Chondrocyte (in vitro differentiated cells): ENCODE measurements around the gene CHST6. TPM values are rescaled to one million over a fixed set of nuclear protein-coding genes. Genes with fewer than 3 reads are reported as not detected.
"Not testable (repeated sequence)": the region's sequence is repeated elsewhere in the genome, so short reads cannot be mapped to it uniquely, and the experiment has no call there.

Experiments
- DNase-seq: peaks from one replicate; pipeline ENCODE4 v3.0.0; 2021; ENCODE audit warnings: mixed read lengths, low spot score
- H3K27ac Mint-ChIP-seq: one replicate; pipeline ENCODE4 v1.8.0; 2021; ENCODE audit warnings: mild to moderate bottlenecking, moderate library complexity, mixed read lengths; ENCODE audit not compliant: unreplicated experiment
- H3K27me3 Mint-ChIP-seq: 2 replicates; pipeline ENCODE4 v1.8.0; 2021; ENCODE audit warnings: low read depth, mixed read lengths
- H3K36me3 Mint-ChIP-seq: 2 replicates; pipeline ENCODE4 v1.8.0; 2021; ENCODE audit warnings: low read depth, mixed read lengths
- H3K4me1 Mint-ChIP-seq: 2 replicates; pipeline ENCODE4 v1.8.0; 2021; ENCODE audit warnings: low read depth, mild to moderate bottlenecking, mixed read lengths
- H3K4me3 Mint-ChIP-seq: one replicate; pipeline ENCODE4 v1.8.0; 2021; ENCODE audit warnings: mild to moderate bottlenecking, moderate library complexity, mixed read lengths; ENCODE audit not compliant: unreplicated experiment
- H3K9me3 Mint-ChIP-seq: 2 replicates; pipeline ENCODE4 v1.8.0; 2021; ENCODE audit warnings: low read depth, mixed read lengths
- CTCF ChIP-seq: fragments of 200-600 bp; sonication (generic); IDR thresholded peaks from 2 replicates; pipeline ENCODE4 v1.5.0; 2021; ENCODE audit warnings: antibody characterized with exemption, mild to moderate bottlenecking, moderate library complexity
- total RNA-seq: library from RNA; stranded (reverse); gene quantifications from 3 replicates; pipeline ENCODE4 v1.2.1, GENCODE V29; 2021

The CHST6 gene
- total RNA-seq, 1 donor from 2014 or later: 7.1 TPM

- no peaks in the 10 kb centered on the region for H3K36me3 Mint-ChIP-seq
- H3K4me1 Mint-ChIP-seq: peaks cover 15% of the 10 kb centered on the region
- TF ChIP-seq CTCF: no peak
- H3K9me3 Mint-ChIP-seq: no peaks in the 10 kb centered on the region
- H3K27me3 Mint-ChIP-seq: no peaks in the 10 kb centered on the region
- no peak overlapping the region for H3K27ac Mint-ChIP-seq
- no peak overlapping the region for H3K4me3 Mint-ChIP-seq
- DNase-seq: no peak
These were observed 19.1 kb upstream of the CHST6 start for GRCh38 chr16:75514296-75514695.

GRCh38 chr16:75506574-75506973 is 11.3 kb upstream of the CHST6 start:
- no peak for TF ChIP-seq CTCF
- Mint-ChIP-seq H3K27me3 (no peaks in the 10 kb centered on the region), H3K36me3 (no peaks in the 10 kb centered on the region), H3K4me3 (peak overlapping the region; percentile 7), H3K27ac (peak overlapping the region; percentile 66), H3K9me3 (no peaks in the 10 kb centered on the region), H3K4me1 (peaks cover 24% of the 10 kb centered on the region)
- DNase-seq: no peak

GRCh38 chr16:75506107-75506506 is 10.9 kb upstream of the CHST6 start:
- Mint-ChIP-seq H3K4me3 (no peak overlapping the region), H3K27ac (peak overlapping the region; percentile 66), H3K36me3 (no peaks in the 10 kb centered on the region), H3K4me1 (peaks cover 26% of the 10 kb centered on the region), H3K27me3 (no peaks in the 10 kb centered on the region), H3K9me3 (no peaks in the 10 kb centered on the region)
- no peak for TF ChIP-seq CTCF
- DNase-seq: no peak

- Mint-ChIP-seq H3K4me1 (peaks cover 25% of the 10 kb centered on the region), H3K27me3 (no peaks in the 10 kb centered on the region), H3K36me3 (no peaks in the 10 kb centered on the region), H3K27ac (no peak overlapping the region), H3K9me3 (no peaks in the 10 kb centered on the region), H3K4me3 (no peak overlapping the region)
- DNase-seq: no peak
- TF ChIP-seq CTCF: no peak
These were observed 8.6 kb upstream of the CHST6 start for GRCh38 chr16:75503801-75504200.

GRCh38 chr16:75502916-75503605 is 7.8 kb upstream of the CHST6 start:
- Mint-ChIP-seq H3K4me1 (peaks cover 32% of the 10 kb centered on the region), H3K4me3 (no peak overlapping the region), H3K27me3 (no peaks in the 10 kb centered on the region), H3K27ac (no peak overlapping the region), H3K36me3 (no peaks in the 10 kb centered on the region), H3K9me3 (no peaks in the 10 kb centered on the region)
- DNase-seq: no peak
- TF ChIP-seq CTCF: no peak

- H3K4me1 Mint-ChIP-seq: peaks cover 31% of the 10 kb centered on the region
- H3K36me3 Mint-ChIP-seq, H3K9me3 Mint-ChIP-seq, H3K27me3 Mint-ChIP-seq, H3K4me3 Mint-ChIP-seq, DNase-seq: not testable (repeated sequence)
- H3K27ac Mint-ChIP-seq: peak overlapping the region; percentile 66
These were observed 6.6 kb upstream of the CHST6 start for GRCh38 chr16:75501820-75502219.
